WTC11 (cell line): ENCODE results near the gene MUC20. TPM values are rescaled to one million over a fixed set of nuclear protein-coding genes. Genes with fewer than 3 reads are reported as not detected.
A peak's percentile ranks its signal among the peaks of the same experiment; 100 is the strongest.

Experiments used
- ATAC-seq: fragments of 200-7000 bp; cut with Tn5 transposase; 2 replicates; pipeline ENCODE4 v1.10.0; 2021; ENCODE audit warnings: mild to moderate bottlenecking, moderate library complexity
- CTCF ChIA-PET: fragments of 300-600 bp; sonication (Branson Sonifier 250); formaldehyde crosslinking; loops from one replicate; lab custom pipeline; 2021; ENCODE audit warnings: antibody characterized with exemption; lab: Charles Lee
- POLR2A ChIA-PET: fragments of 350-600 bp; sonication (Branson Sonifier 250); formaldehyde crosslinking; loops from one replicate; lab custom pipeline; 2021; ENCODE audit warnings: antibody characterized with exemption; lab: Charles Lee
- DNase-seq: peaks from one replicate; pipeline ENCODE4 v3.0.0; 2021; ENCODE audit warnings: low spot score
- H3K27ac Mint-ChIP-seq: 2 replicates; pipeline ENCODE4 v1.8.0; 2021; ENCODE audit warnings: mixed read lengths
- H3K27me3 Mint-ChIP-seq: 2 replicates; pipeline ENCODE4 v1.8.0; 2021; ENCODE audit warnings: low read depth, mild to moderate bottlenecking, moderate library complexity, mixed read lengths
- H3K36me3 Mint-ChIP-seq: 2 replicates; pipeline ENCODE4 v1.8.0; 2021; ENCODE audit warnings: mixed read lengths
- H3K4me1 Mint-ChIP-seq: 2 replicates; pipeline ENCODE4 v1.8.0; 2022; ENCODE audit warnings: mixed read lengths
- H3K4me3 Mint-ChIP-seq: 2 replicates; pipeline ENCODE4 v1.8.0; 2021; ENCODE audit warnings: mild to moderate bottlenecking, moderate library complexity, mixed read lengths
- H3K9me3 Mint-ChIP-seq: 2 replicates; pipeline ENCODE4 v1.8.0; 2021; ENCODE audit warnings: mixed read lengths
- CREM ChIP-seq: sonication (generic); formaldehyde crosslinking; IDR thresholded peaks from 2 replicates; pipeline ENCODE4 v1.8.1; 2022; ENCODE audit warnings: mild to moderate bottlenecking, missing genetic modification reagents, moderate library complexity
- IRF2 ChIP-seq: sonication (generic); formaldehyde crosslinking; IDR thresholded peaks from 2 replicates; pipeline ENCODE4 v1.8.0; 2022; ENCODE audit warnings: low read depth, missing genetic modification reagents, borderline replicate concordance
- MYBL2 ChIP-seq: sonication (generic); formaldehyde crosslinking; IDR thresholded peaks from 2 replicates; pipeline ENCODE4 v1.8.1; 2023; ENCODE audit warnings: mild to moderate bottlenecking, moderate library complexity, missing genetic modification reagents
- NFATC4 ChIP-seq: fragments of 250-450 bp; sonication (Bioruptor Pico); IDR thresholded peaks from 2 replicates; pipeline ENCODE4 v1.9.0; 2021; ENCODE audit warnings: mild to moderate bottlenecking
- NR3C1 ChIP-seq: sonication (generic); formaldehyde crosslinking; conservative IDR thresholded peaks from 2 replicates; pipeline ENCODE4 v1.8.1; 2023; ENCODE audit warnings: low read depth, mild to moderate bottlenecking, missing genetic modification reagents
- PRRX2 ChIP-seq: fragments of 250-450 bp; sonication (Bioruptor Pico); IDR thresholded peaks from 2 replicates; pipeline ENCODE4 v1.8.0; 2021; ENCODE audit warnings: mild to moderate bottlenecking
- SMAD3 ChIP-seq: sonication (generic); formaldehyde crosslinking; IDR thresholded peaks from 2 replicates; pipeline ENCODE4 v1.8.0; 2022; ENCODE audit warnings: missing genetic modification reagents, mild to moderate bottlenecking, borderline replicate concordance
- TEAD1 ChIP-seq: sonication (generic); formaldehyde crosslinking; IDR thresholded peaks from 2 replicates; pipeline ENCODE4 v1.8.0; 2022; ENCODE audit warnings: mild to moderate bottlenecking, missing genetic modification reagents
- ZNF121 ChIP-seq: sonication (generic); formaldehyde crosslinking; IDR thresholded peaks from 2 replicates; pipeline ENCODE4 v1.8.0; 2023; ENCODE audit warnings: missing genetic modification reagents
- ZNF219 ChIP-seq: sonication (generic); formaldehyde crosslinking; IDR thresholded peaks from 2 replicates; pipeline ENCODE4 v1.8.0; 2023; ENCODE audit warnings: missing genetic modification reagents, mild to moderate bottlenecking, borderline replicate concordance
- ZNF263 ChIP-seq: sonication (generic); formaldehyde crosslinking; IDR thresholded peaks from 2 replicates; pipeline ENCODE4 v1.8.1; 2022; ENCODE audit warnings: low read depth, mild to moderate bottlenecking, moderate library complexity, missing genetic modification reagents
- ZNF396 ChIP-seq: fragments of 250-450 bp; sonication (Bioruptor Pico); IDR thresholded peaks from 2 replicates; pipeline ENCODE4 v1.8.0; 2021; ENCODE audit warnings: mild to moderate bottlenecking, moderate library complexity, borderline replicate concordance
- ZNF423 ChIP-seq: fragments of 250-450 bp; sonication (Bioruptor Pico); IDR thresholded peaks from 2 replicates; pipeline ENCODE4 v2.1.2; 2022; ENCODE audit warnings: mild to moderate bottlenecking, moderate library complexity
- total RNA-seq: library from RNA; stranded (reverse); gene quantifications from 3 replicates; pipeline ENCODE4 v1.2.3, GENCODE V29; 2021
- TF ChIP-seq, protein P1 (sequence below): sonication (generic); formaldehyde crosslinking; conservative IDR thresholded peaks from 2 replicates; pipeline ENCODE4 v1.8.1; 2022; ENCODE audit warnings: mild to moderate bottlenecking, missing genetic modification reagents
- TF ChIP-seq, protein P2 (sequence below): sonication (generic); formaldehyde crosslinking; IDR thresholded peaks from 2 replicates; pipeline ENCODE4 v1.8.1; 2022; ENCODE audit warnings: low read depth, missing genetic modification reagents, borderline replicate concordance
- TF ChIP-seq, protein P3 (sequence below): sonication (generic); formaldehyde crosslinking; IDR thresholded peaks from 2 replicates; pipeline ENCODE4 v1.8.0; 2022; ENCODE audit warnings: mild to moderate bottlenecking, missing genetic modification reagents
- TF ChIP-seq, protein P4 (sequence below): fragments of 250-450 bp; sonication (Bioruptor Pico); IDR thresholded peaks from 2 replicates; pipeline ENCODE4 v1.8.0; 2021; ENCODE audit warnings: mild to moderate bottlenecking
- TF ChIP-seq, protein P5 (sequence below): sonication (generic); formaldehyde crosslinking; IDR thresholded peaks from 2 replicates; pipeline ENCODE4 v1.8.1; 2022; ENCODE audit warnings: low read depth, mild to moderate bottlenecking, moderate library complexity, missing genetic modification reagents, borderline replicate concordance
- TF ChIP-seq, protein P6 (sequence below): fragments of 250-450 bp; sonication (Bioruptor Pico); IDR thresholded peaks from 2 replicates; pipeline ENCODE4 v1.9.0; 2021; ENCODE audit warnings: mild to moderate bottlenecking, borderline replicate concordance
- TF ChIP-seq, protein P7 (sequence below): sonication (generic); formaldehyde crosslinking; IDR thresholded peaks from 2 replicates; pipeline ENCODE4 v1.8.1; 2022; ENCODE audit warnings: mild to moderate bottlenecking, moderate library complexity, missing genetic modification reagents

Gene MUC20
- total RNA-seq, 1 experiment from 2014 or later, result 0.77 TPM

DNA sequence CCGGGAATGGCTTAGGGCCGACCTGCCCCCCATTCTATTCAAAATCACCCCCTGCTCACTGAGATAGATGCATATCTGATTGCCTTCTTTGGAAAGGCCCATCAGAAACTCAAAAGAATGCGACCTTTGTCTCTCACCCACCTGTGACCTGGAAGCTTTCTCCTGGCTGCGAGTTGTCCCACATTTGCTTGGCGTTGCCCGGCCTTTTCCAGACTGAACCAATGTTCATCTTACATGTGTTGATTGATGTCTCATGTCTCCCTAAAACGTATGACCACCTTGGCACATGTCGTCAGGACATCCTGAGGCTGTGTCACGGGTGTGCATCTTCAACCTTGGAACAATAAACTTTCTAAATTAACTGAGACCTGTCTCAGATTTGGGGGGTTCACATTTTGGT lies 3.4 kb upstream of the MUC20 start:
- peaks cover 6% of the 10 kb centered on the region; the same call in 1 of the 2 replicates for H3K27me3 Mint-ChIP-seq
- ATAC-seq, result no peak
- peaks cover 36% of the 10 kb centered on the region for H3K4me1 Mint-ChIP-seq
- TF ChIP-seq MYBL2, result no peak
- no peak for TF ChIP-seq CREM (CRISPR knock-in tag)
- no peak for TF ChIP-seq SMAD3 (CRISPR knock-in tag)
- TF ChIP-seq, all 79 proteins: peak for 0
- no peak for DNase-seq
- Mint-ChIP-seq H3K36me3 (no peaks in the 10 kb centered on the region), H3K27ac (no peak overlapping the region), H3K9me3 (peaks cover 12% of the 10 kb centered on the region), H3K4me3 (no peak overlapping the region)
- ChIA-PET POLR2A (no interaction called here), CTCF (interaction anchor here (0.6 to 2.9 kb wide), 3 partner anchors 133 to 375 kb away, joined by 3 to 13 read pairs (median 5); no protein-coding TSS in a partner anchor)

DNA sequence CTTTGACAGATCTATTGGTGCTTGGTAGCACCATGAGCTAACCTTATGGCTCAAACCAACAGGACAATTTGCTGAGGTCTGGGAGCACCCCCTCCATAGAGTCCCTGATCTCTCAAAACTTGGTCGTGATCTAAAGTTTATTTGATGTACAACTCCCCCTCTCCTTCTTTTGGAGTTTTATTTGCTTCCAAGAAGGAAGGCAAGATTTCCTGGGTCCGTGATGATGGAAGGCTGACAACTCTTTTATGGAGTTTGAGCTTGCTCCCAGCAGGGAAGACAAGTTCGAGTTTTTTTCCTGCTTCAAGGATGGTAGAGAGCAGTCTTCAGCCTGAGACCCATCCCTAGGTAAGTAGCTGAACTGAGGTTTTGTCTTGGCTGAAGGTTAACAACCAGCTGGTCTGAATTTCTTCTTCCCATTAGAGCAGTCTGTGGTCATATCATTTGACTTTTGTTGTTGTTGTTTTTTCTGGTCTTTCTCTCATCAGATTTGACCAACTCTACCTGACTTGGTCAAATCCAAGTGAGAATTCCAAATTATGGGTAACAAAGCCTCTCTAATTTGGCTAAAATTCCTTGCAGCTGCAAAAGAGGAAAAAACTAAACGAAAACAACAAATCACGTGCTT lies 2.8 kb upstream of the MUC20 start:
- no peak overlapping the region for H3K4me3 Mint-ChIP-seq
- TF ChIP-seq SMAD3 (CRISPR knock-in tag) (no peak), ZNF396 (CRISPR knock-in tag) (no peak), ZNF263 (CRISPR knock-in tag) (no peak), NR3C1 (CRISPR knock-in tag) (no peak), ZNF219 (CRISPR knock-in tag) (no peak), TEAD1 (no peak), NFATC4 (CRISPR knock-in tag) (no peak)
- TF ChIP-seq, protein P1, sequence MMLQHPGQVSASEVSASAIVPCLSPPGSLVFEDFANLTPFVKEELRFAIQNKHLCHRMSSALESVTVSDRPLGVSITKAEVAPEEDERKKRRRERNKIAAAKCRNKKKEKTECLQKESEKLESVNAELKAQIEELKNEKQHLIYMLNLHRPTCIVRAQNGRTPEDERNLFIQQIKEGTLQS (CRISPR knock-in tag), result no peak
- TF ChIP-seq, protein P2, sequence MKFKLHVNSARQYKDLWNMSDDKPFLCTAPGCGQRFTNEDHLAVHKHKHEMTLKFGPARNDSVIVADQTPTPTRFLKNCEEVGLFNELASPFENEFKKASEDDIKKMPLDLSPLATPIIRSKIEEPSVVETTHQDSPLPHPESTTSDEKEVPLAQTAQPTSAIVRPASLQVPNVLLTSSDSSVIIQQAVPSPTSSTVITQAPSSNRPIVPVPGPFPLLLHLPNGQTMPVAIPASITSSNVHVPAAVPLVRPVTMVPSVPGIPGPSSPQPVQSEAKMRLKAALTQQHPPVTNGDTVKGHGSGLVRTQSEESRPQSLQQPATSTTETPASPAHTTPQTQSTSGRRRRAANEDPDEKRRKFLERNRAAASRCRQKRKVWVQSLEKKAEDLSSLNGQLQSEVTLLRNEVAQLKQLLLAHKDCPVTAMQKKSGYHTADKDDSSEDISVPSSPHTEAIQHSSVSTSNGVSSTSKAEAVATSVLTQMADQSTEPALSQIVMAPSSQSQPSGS (CRISPR knock-in tag), result no peak
- TF ChIP-seq, protein P3, sequence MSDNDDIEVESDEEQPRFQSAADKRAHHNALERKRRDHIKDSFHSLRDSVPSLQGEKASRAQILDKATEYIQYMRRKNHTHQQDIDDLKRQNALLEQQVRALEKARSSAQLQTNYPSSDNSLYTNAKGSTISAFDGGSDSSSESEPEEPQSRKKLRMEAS, result no peak
- TF ChIP-seq, protein P4, sequence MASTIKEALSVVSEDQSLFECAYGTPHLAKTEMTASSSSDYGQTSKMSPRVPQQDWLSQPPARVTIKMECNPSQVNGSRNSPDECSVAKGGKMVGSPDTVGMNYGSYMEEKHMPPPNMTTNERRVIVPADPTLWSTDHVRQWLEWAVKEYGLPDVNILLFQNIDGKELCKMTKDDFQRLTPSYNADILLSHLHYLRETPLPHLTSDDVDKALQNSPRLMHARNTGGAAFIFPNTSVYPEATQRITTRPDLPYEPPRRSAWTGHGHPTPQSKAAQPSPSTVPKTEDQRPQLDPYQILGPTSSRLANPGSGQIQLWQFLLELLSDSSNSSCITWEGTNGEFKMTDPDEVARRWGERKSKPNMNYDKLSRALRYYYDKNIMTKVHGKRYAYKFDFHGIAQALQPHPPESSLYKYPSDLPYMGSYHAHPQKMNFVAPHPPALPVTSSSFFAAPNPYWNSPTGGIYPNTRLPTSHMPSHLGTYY (CRISPR knock-in tag), result no peak
- TF ChIP-seq, protein P5, sequence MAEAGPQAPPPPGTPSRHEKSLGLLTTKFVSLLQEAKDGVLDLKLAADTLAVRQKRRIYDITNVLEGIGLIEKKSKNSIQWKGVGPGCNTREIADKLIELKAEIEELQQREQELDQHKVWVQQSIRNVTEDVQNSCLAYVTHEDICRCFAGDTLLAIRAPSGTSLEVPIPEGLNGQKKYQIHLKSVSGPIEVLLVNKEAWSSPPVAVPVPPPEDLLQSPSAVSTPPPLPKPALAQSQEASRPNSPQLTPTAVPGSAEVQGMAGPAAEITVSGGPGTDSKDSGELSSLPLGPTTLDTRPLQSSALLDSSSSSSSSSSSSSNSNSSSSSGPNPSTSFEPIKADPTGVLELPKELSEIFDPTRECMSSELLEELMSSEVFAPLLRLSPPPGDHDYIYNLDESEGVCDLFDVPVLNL (CRISPR knock-in tag), result no peak
- H3K9me3 Mint-ChIP-seq, result peaks cover 12% of the 10 kb centered on the region
- POLR2A ChIA-PET, result no interaction called here
- no peaks in the 10 kb centered on the region for H3K36me3 Mint-ChIP-seq
- peaks cover 6% of the 10 kb centered on the region; the same call in 1 of the 2 replicates for H3K27me3 Mint-ChIP-seq
- DNase-seq (no peak), ATAC-seq (no peak)
- H3K27ac Mint-ChIP-seq, result no peak overlapping the region
- peaks cover 36% of the 10 kb centered on the region for H3K4me1 Mint-ChIP-seq
- CTCF ChIA-PET, result interaction anchor here (0.6 to 2.9 kb wide), 3 partner anchors 133 to 374 kb away, joined by 3 to 13 read pairs (median 5); no protein-coding TSS in a partner anchor

DNA sequence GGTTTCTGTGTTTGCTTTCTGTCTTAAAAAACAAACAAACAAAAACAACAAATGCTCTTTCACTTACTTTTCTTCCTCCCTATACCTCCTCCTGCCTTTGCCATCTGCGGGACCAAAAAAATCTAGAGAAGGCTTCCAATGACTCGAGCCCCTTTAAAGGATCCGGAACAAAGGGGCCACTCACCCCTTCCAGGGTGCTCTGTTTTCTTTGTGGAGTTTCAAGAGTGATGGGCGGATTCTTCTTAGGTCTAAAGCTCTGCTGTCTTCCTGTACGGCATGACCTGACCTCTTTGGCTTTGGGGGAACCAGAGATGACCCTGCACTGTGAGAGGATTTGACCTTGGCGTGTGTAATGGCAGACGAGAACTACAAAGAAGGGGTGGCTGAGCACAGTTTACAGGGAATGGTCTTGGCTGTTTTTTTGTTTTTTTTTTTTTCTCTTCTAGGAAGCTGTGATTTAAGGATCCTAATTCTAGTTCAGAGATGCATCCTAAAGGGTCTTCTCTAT lies 2.2 kb upstream of the MUC20 start:
- no peaks in the 10 kb centered on the region for H3K36me3 Mint-ChIP-seq
- H3K4me3 Mint-ChIP-seq, result no peak overlapping the region
- H3K9me3 Mint-ChIP-seq, result peaks cover 12% of the 10 kb centered on the region
- peak; percentile 16; the same call in 1 of the 2 replicates for ATAC-seq
- ChIA-PET CTCF (interaction anchor here (2.1 to 2.9 kb wide), 4 partner anchors 29 to 196 kb away, joined by 5 to 18 read pairs (median 10); no protein-coding TSS in a partner anchor), POLR2A (no interaction called here)
- peaks cover 36% of the 10 kb centered on the region for H3K4me1 Mint-ChIP-seq
- peaks cover 6% of the 10 kb centered on the region; the same call in 1 of the 2 replicates for H3K27me3 Mint-ChIP-seq
- no peak for DNase-seq
- peak overlapping the region; percentile 41 for H3K27ac Mint-ChIP-seq
- TF ChIP-seq, protein P6, sequence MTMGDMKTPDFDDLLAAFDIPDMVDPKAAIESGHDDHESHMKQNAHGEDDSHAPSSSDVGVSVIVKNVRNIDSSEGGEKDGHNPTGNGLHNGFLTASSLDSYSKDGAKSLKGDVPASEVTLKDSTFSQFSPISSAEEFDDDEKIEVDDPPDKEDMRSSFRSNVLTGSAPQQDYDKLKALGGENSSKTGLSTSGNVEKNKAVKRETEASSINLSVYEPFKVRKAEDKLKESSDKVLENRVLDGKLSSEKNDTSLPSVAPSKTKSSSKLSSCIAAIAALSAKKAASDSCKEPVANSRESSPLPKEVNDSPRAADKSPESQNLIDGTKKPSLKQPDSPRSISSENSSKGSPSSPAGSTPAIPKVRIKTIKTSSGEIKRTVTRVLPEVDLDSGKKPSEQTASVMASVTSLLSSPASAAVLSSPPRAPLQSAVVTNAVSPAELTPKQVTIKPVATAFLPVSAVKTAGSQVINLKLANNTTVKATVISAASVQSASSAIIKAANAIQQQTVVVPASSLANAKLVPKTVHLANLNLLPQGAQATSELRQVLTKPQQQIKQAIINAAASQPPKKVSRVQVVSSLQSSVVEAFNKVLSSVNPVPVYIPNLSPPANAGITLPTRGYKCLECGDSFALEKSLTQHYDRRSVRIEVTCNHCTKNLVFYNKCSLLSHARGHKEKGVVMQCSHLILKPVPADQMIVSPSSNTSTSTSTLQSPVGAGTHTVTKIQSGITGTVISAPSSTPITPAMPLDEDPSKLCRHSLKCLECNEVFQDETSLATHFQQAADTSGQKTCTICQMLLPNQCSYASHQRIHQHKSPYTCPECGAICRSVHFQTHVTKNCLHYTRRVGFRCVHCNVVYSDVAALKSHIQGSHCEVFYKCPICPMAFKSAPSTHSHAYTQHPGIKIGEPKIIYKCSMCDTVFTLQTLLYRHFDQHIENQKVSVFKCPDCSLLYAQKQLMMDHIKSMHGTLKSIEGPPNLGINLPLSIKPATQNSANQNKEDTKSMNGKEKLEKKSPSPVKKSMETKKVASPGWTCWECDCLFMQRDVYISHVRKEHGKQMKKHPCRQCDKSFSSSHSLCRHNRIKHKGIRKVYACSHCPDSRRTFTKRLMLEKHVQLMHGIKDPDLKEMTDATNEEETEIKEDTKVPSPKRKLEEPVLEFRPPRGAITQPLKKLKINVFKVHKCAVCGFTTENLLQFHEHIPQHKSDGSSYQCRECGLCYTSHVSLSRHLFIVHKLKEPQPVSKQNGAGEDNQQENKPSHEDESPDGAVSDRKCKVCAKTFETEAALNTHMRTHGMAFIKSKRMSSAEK (CRISPR knock-in tag), result no peak
- TF ChIP-seq ZNF423 (CRISPR knock-in tag) (no peak), ZNF121 (CRISPR knock-in tag) (no peak), IRF2 (no peak), PRRX2 (no peak), ZNF263 (CRISPR knock-in tag) (no peak)
- TF ChIP-seq, protein P7, sequence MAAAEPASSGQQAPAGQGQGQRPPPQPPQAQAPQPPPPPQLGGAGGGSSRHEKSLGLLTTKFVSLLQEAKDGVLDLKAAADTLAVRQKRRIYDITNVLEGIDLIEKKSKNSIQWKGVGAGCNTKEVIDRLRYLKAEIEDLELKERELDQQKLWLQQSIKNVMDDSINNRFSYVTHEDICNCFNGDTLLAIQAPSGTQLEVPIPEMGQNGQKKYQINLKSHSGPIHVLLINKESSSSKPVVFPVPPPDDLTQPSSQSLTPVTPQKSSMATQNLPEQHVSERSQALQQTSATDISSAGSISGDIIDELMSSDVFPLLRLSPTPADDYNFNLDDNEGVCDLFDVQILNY (CRISPR knock-in tag), result no peak
